H1 (cell line): ENCODE measurements around the gene SLC27A4. TPM values are rescaled to one million over a fixed set of nuclear protein-coding genes. Genes with fewer than 3 reads are reported as not detected.

Source experiments
- EZH2 ChIP-seq: fragments of 200-600 bp; sonication (generic); IDR thresholded peaks from 2 replicates; pipeline ENCODE4 v1.7.1; 2012; ENCODE audit warnings: low read depth, mild to moderate bottlenecking, moderate library complexity, low read length, inconsistent platforms; ENCODE audit not compliant: severe bottlenecking
- NANOG ChIP-seq: IDR thresholded peaks from 2 replicates; pipeline ENCODE4 v1.6.1; 2011; ENCODE audit warnings: low read length, low read depth, mild to moderate bottlenecking, inconsistent platforms; ENCODE audit not compliant: insufficient read depth, poor library complexity, severe bottlenecking
- POLR2A ChIP-seq, 2 experiments: IDR thresholded peaks; 1 replicate in 1 of 2; 2 replicates in 1 of 2; pipeline ENCODE4 v1.6.1; 2011; ENCODE audit warnings: low read depth in 2 of 2, low read length in 2 of 2, mild to moderate bottlenecking in 2 of 2; ENCODE audit errors: control extremely low read depth in 1 of 2
- SP2 ChIP-seq: IDR thresholded peaks from 2 replicates; pipeline ENCODE4 v1.6.1; 2012; ENCODE audit warnings: mild to moderate bottlenecking, low read length, inconsistent platforms
- SP4 ChIP-seq: IDR thresholded peaks from 2 replicates; pipeline ENCODE4 v1.6.1; 2012; ENCODE audit warnings: low read length, inconsistent platforms
- TBP ChIP-seq: IDR thresholded peaks from 2 replicates; pipeline ENCODE4 v1.6.1; 2011; ENCODE audit warnings: low read depth, low read length, improper control_type of control experiment
- polyA plus RNA-seq, 7 experiments: library from polyadenylated mRNA; depleted of rRNA in 3 of 7; stranded (reverse) in 5 of 7; unstranded in 2 of 7; fragments of >200 nt in 5 of 7; fragments of 200-250 nt in 2 of 7; gene quantifications; 1 replicate in 5 of 7; 2 replicates in 1 of 7; 4 replicates in 1 of 7; pipeline versions ENCODE4 v1.2.1 to v1.2.3, GENCODE V29; 2011 to 2013; ENCODE audit warnings: missing spikeins in 2 of 7, mixed read lengths in 2 of 7
- total RNA-seq: library from RNA; stranded (reverse); fragmentation: NEBNext Ultra II Directional; extraction: Animal tissue kit (Norgen Biotek cat#: 25700); gene quantifications from 2 replicates; pipeline ENCODE4 v1.2.1, GENCODE V29; 2021
- TF ChIP-seq, protein P1 (sequence below): fragments of 300-600 bp; sonication (generic); IDR thresholded peaks from 2 replicates; pipeline ENCODE4 v1.7.1; 2012; ENCODE audit warnings: low read length, moderate library complexity, mild to moderate bottlenecking, inconsistent platforms; ENCODE audit not compliant: insufficient replicate concordance
- TF ChIP-seq, protein P2 (sequence below): IDR thresholded peaks from 2 replicates; pipeline ENCODE4 v1.6.1; 2011; ENCODE audit warnings: low read length, improper control_type of control experiment

SLC27A4 gene
- total and polyA plus RNA-seq, 2 of the 8 experiments (the other 6 are each of a cell fraction or from before 2014, with no cell fraction given) = 14.9 to 20.5 TPM

DNA sequence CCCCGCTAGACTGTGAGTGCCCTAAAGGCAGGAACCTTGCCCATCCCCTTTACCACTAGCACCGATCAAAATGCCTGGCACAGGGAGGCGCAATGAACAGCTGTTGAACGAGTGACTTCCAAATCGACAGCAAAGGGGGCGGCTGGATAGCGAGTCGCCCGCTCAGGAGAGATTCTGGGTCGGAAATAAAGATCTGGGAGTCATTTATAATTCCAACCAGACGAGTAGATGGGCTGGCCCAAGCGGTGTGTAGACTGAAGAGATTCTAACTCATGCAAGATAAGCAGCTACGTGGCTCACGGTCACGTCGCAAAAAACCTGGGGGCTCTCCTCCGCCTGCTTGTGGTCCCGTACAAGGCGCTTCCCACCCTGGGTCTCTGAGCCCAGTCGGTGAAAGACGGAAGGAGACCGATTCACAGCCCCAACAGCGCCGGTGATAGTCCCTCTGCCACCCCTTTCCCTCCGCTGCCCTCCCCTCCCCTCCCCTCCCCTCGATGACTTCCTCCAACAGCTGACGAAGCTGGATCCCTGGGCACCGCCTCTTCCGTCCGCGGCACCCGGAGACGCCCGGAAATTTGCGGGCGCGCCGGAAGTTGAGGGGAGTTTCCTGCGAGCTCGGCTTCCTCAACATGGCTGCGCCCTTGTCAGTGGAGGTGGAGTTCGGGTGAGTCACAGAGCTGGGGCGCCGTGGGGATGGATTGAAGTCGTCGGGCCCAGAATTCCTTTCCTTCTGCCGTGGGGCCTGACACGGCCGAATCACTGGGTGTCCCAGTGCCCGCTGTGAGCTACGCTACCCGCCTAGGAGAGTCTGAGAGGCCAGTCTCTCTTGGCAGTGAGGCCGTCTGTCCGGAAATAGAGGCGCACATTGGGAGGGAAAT, 30.7 kb downstream of the SLC27A4 start, which contains the start of gene URM1 (continued):
- TF ChIP-seq, protein P1, sequence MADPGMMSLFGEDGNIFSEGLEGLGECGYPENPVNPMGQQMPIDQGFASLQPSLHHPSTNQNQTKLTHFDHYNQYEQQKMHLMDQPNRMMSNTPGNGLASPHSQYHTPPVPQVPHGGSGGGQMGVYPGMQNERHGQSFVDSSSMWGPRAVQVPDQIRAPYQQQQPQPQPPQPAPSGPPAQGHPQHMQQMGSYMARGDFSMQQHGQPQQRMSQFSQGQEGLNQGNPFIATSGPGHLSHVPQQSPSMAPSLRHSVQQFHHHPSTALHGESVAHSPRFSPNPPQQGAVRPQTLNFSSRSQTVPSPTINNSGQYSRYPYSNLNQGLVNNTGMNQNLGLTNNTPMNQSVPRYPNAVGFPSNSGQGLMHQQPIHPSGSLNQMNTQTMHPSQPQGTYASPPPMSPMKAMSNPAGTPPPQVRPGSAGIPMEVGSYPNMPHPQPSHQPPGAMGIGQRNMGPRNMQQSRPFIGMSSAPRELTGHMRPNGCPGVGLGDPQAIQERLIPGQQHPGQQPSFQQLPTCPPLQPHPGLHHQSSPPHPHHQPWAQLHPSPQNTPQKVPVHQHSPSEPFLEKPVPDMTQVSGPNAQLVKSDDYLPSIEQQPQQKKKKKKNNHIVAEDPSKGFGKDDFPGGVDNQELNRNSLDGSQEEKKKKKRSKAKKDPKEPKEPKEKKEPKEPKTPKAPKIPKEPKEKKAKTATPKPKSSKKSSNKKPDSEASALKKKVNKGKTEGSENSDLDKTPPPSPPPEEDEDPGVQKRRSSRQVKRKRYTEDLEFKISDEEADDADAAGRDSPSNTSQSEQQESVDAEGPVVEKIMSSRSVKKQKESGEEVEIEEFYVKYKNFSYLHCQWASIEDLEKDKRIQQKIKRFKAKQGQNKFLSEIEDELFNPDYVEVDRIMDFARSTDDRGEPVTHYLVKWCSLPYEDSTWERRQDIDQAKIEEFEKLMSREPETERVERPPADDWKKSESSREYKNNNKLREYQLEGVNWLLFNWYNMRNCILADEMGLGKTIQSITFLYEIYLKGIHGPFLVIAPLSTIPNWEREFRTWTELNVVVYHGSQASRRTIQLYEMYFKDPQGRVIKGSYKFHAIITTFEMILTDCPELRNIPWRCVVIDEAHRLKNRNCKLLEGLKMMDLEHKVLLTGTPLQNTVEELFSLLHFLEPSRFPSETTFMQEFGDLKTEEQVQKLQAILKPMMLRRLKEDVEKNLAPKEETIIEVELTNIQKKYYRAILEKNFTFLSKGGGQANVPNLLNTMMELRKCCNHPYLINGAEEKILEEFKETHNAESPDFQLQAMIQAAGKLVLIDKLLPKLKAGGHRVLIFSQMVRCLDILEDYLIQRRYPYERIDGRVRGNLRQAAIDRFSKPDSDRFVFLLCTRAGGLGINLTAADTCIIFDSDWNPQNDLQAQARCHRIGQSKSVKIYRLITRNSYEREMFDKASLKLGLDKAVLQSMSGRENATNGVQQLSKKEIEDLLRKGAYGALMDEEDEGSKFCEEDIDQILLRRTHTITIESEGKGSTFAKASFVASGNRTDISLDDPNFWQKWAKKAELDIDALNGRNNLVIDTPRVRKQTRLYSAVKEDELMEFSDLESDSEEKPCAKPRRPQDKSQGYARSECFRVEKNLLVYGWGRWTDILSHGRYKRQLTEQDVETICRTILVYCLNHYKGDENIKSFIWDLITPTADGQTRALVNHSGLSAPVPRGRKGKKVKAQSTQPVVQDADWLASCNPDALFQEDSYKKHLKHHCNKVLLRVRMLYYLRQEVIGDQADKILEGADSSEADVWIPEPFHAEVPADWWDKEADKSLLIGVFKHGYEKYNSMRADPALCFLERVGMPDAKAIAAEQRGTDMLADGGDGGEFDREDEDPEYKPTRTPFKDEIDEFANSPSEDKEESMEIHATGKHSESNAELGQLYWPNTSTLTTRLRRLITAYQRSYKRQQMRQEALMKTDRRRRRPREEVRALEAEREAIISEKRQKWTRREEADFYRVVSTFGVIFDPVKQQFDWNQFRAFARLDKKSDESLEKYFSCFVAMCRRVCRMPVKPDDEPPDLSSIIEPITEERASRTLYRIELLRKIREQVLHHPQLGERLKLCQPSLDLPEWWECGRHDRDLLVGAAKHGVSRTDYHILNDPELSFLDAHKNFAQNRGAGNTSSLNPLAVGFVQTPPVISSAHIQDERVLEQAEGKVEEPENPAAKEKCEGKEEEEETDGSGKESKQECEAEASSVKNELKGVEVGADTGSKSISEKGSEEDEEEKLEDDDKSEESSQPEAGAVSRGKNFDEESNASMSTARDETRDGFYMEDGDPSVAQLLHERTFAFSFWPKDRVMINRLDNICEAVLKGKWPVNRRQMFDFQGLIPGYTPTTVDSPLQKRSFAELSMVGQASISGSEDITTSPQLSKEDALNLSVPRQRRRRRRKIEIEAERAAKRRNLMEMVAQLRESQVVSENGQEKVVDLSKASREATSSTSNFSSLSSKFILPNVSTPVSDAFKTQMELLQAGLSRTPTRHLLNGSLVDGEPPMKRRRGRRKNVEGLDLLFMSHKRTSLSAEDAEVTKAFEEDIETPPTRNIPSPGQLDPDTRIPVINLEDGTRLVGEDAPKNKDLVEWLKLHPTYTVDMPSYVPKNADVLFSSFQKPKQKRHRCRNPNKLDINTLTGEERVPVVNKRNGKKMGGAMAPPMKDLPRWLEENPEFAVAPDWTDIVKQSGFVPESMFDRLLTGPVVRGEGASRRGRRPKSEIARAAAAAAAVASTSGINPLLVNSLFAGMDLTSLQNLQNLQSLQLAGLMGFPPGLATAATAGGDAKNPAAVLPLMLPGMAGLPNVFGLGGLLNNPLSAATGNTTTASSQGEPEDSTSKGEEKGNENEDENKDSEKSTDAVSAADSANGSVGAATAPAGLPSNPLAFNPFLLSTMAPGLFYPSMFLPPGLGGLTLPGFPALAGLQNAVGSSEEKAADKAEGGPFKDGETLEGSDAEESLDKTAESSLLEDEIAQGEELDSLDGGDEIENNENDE = no peak
- TF ChIP-seq SP4 (no peak), NANOG (no peak), TBP (peak; percentile 66; the same call in 1 of the 2 replicates), POLR2A (IDR thresholded peaks at IDR 0.05; ENCODE audit: control extremely low read depth in 1 of 2, low read depth in 2 of 2, low read length in 2 of 2) (peak in 1 of 2 experiments; percentile 63; a peak in 2 of 3 replicates), SP2 (no peak), EZH2 (no peak)
- TF ChIP-seq, protein P2, sequence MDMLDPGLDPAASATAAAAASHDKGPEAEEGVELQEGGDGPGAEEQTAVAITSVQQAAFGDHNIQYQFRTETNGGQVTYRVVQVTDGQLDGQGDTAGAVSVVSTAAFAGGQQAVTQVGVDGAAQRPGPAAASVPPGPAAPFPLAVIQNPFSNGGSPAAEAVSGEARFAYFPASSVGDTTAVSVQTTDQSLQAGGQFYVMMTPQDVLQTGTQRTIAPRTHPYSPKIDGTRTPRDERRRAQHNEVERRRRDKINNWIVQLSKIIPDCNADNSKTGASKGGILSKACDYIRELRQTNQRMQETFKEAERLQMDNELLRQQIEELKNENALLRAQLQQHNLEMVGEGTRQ = no peak
